GM18909 (cell line): Measurements from ENCODE around the gene SLIT2.

Experiments
- ATAC-seq: cut with Tn5 transposase; IDR thresholded peaks from one replicate; pipeline ENCODE4 v1.9.1; 2021; ENCODE audit warnings: mild to moderate bottlenecking; ENCODE audit not compliant: unreplicated experiment, poor library complexity

SLIT2 gene, protein sequence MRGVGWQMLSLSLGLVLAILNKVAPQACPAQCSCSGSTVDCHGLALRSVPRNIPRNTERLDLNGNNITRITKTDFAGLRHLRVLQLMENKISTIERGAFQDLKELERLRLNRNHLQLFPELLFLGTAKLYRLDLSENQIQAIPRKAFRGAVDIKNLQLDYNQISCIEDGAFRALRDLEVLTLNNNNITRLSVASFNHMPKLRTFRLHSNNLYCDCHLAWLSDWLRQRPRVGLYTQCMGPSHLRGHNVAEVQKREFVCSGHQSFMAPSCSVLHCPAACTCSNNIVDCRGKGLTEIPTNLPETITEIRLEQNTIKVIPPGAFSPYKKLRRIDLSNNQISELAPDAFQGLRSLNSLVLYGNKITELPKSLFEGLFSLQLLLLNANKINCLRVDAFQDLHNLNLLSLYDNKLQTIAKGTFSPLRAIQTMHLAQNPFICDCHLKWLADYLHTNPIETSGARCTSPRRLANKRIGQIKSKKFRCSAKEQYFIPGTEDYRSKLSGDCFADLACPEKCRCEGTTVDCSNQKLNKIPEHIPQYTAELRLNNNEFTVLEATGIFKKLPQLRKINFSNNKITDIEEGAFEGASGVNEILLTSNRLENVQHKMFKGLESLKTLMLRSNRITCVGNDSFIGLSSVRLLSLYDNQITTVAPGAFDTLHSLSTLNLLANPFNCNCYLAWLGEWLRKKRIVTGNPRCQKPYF (N-terminal part only)

GRCh38 chr4:20251796-20252655, at the start of gene SLIT2:
Gene SLIT2 (plus strand): TSS chr4:20251905. CDS start chr4:20253816, 1,911 bp downstream.
- peak; percentile 79 for ATAC-seq

DNA sequence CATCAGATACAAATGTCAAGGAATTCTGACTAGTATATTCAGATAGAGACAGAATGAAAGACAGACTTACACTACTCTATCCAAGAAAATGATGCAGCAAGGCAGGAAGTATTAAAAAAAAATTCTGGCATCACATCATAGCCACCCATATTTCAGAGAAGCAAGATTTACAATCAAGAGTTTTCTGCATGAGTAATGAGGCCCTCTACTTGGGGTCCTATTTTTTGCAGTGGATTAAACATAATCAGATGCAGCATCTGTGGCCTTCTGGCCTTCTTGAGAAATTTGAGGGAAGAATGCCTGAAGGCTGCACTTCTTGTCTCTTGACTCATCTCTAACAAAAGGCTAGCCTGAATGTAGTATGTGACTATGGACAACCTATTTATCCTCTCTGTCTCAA, 48.2 kb upstream of the SLIT2 start:
- no peak for ATAC-seq

DNA sequence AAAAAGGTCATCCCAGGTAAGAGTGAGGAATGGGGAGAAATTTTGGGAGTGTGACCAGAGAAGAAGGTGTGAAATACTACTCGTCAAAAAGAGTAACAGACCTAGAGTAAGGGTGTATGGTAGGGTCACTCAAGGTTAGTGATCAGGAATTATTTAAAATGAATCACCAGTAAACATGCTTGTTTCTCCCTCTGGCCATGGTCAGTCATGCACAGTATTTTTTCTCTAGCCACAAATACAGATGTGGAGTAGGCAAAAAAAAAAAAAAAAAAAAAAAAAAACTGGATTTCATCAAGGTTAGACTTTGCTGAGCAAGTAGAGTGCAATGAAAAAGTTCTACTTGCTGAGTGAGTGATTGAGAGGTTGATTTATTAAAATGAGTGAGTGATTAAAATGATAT, 34.2 kb upstream of the SLIT2 start:
- no peak for ATAC-seq

- ATAC-seq, result no peak
These were observed 33.8 kb upstream of the SLIT2 start for GRCh38 chr4:20217951-20218350.

GRCh38 chr4:20219521-20219920, 32.2 kb upstream of the SLIT2 start:
- no peak for ATAC-seq

GRCh38 chr4:20237894-20238537, 13.7 kb upstream of the SLIT2 start:
- ATAC-seq, result no peak

- ATAC-seq, result no peak
These were observed 3.5 kb upstream of the SLIT2 start for GRCh38 chr4:20248155-20248558.

GRCh38 chr4:20249333-20249732, 2.4 kb upstream of the SLIT2 start:
- ATAC-seq, result no peak

GRCh38 chr4:20251031-20251795, 492 bp upstream of the SLIT2 start:
- ATAC-seq, result peak; percentile 16

DNA sequence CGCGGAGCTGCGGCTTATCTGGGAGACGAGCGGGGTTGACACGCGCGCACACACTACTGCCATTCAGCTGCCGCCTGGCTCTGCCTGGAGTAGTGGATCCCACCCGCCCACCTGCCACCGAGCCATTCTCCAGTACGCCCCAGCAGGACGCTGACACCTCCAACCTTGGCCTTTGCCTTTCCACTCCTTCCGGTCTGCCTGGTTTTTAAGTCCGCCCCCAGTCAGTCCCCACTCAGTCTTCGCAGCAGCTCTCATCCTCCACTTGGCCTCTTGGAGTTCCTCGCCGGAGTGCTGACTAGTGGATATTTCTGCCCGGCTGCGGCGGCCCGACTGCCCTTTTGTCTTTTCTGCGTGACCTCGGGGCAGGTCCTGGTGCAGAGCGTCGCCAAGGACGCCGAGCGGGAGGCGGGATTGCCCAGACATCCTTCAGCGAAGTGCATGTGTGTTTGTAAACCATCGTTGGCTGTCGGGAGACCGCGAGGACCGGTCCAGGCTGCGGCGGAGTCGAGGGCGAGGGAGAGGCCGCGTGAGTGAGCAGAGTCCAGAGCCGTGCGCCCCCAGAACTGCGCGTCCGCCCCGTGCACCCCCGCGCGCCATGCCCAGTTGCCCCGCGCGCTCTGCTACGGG, 1.1 kb downstream of the SLIT2 start:
- ATAC-seq, result no peak

DNA sequence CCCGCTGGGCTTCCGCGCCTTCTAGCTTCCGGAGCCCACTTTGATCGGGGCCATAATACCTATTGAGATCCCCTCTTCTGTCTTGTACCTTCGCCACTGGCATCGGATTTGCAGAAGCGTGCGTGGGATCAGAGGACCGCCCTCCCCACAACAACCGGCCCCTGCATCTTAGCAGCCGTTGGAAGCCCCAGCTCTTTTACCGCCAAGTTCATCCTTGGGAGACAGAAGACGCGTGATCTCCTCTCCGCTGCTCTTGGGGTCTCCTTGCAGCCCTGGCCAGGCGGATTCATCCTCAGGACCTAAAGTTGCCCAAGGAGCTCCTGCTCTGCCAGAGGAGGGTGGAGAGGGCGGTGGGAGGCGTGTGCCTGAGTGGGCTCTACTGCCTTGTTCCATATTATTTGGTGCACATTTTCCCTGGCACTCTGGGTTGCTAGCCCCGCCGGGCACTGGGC, 1.6 kb downstream of the SLIT2 start:
- no peak for ATAC-seq

GRCh38 chr4:20253735-20254409, 2.2 kb downstream of the SLIT2 start:
- ATAC-seq, result no peak

- ATAC-seq, result no peak
These were observed 3.0 kb downstream of the SLIT2 start for GRCh38 chr4:20254511-20255250.

DNA sequence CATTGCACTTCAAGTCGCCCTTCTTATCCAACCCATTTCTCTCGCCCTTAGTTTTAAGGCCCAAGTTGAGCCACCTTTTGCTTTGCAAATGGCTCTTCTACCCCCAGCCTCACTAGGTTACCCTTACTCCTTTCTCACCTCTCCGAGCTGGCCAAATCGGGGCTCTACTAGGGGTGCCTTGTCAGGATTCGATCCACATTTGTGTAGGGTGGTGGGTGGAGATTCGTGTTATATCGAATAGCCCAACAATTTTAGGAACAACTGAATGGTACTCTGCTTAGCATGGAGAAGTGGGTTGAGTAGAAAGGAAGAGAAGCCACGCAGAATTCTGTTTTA, 3.5 kb downstream of the SLIT2 start:
- no peak for ATAC-seq

DNA sequence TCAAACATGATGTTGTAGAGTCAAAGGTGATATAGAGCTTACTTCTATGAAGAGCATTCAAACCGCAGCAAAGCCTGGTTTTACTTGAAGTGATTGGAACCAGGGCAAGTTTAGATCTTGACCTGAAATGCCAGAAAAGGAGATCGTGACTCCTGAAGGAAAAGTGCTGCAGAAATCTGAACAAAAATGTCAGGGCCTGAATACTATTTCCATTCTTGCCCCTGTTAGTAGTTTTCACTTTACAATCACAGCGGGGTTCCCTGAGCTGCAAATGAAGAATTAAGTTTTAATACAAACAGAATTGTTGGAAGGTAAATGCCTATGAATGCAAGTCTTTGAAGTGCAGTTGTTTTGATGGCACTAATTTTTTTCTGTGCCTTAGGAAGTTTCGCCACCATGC, 4.1 kb downstream of the SLIT2 start:
- no peak for ATAC-seq

- no peak for ATAC-seq
These were observed 4.7 kb downstream of the SLIT2 start for GRCh38 chr4:20256381-20256881.

- ATAC-seq, result no peak
These were observed 8.0 kb downstream of the SLIT2 start for GRCh38 chr4:20259707-20260106.

DNA sequence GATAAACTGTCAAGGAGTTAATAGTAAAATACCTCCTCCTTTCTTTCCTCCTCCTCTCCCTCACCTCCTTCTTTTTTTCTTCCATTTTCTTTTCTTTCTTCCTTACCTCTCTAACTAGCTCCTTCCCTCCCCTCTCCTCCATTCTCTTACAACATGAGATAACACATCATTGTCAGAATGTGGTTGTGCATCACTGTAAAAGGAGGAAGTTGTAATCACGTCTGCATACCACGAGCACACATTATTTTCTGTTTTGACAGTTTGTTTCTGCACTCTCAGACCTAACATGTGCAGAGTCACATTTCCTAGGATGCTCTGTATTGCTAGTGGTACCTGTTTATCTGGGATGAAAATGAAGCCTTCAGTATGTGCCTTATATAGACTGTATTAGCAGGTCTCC, 9.1 kb downstream of the SLIT2 start:
- no peak for ATAC-seq
